Stimulated activated CD4-positive, alpha-beta T cell treated with anti-CD3 and anti-CD28 coated beads, Interleukin-1b, Interleukin-23, amount 100 ng/mL, for 1 hour (primary cell): ENCODE measurements around the gene KRTDAP.
"Not testable (repeated sequence)": the region's sequence is repeated elsewhere in the genome, so short reads cannot be mapped to it uniquely, and the experiment has no call there.

Experiments
- DNase-seq, 2 donors: peaks; one replicate each; pipeline ENCODE4 v3.0.0-alpha.2; 2020; ENCODE audit warnings: low read depth in 2 of 2

The KRTDAP gene

DNA sequence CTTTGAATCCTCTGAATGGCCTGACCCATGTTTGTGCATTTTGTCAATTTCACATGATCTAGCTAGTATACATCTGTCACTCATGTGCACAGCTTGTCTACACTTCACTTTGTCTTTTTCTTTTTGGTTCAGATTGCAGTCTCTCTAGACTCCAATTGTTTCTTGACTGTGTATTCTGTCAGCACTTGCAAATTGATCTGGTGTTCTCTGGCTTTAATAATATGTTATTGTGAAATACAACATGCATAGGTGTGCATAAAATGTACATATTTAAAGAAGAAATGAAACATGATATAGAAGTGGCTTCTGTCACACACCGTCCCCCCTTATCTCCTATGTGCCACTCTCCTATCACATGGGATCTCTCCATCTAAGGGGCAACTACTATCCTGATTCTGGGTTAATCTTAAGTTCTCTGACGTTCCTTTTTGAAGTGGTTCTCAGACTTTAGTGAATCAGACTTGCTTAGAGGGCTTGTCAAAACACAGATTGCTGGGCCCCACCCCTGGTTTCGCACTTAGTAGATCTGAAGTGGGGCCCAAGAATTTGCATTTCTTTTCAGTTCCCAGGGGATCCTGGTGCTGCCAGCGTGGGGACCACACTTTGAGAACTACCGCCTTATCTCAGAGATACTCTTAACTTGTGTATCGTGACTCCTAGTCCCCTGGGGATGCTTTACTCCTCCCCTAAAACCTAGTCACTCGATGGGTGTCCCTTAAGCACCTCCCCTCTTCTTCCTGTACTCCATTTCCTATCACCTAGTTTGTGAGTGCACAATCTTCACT lies 5.8 kb downstream of the KRTDAP start:
- DNase-seq = no peak

- DNase-seq = no peak
Observed at GRCh38 chr19:35483089-35483488, 7.2 kb downstream of the KRTDAP start.

DNA sequence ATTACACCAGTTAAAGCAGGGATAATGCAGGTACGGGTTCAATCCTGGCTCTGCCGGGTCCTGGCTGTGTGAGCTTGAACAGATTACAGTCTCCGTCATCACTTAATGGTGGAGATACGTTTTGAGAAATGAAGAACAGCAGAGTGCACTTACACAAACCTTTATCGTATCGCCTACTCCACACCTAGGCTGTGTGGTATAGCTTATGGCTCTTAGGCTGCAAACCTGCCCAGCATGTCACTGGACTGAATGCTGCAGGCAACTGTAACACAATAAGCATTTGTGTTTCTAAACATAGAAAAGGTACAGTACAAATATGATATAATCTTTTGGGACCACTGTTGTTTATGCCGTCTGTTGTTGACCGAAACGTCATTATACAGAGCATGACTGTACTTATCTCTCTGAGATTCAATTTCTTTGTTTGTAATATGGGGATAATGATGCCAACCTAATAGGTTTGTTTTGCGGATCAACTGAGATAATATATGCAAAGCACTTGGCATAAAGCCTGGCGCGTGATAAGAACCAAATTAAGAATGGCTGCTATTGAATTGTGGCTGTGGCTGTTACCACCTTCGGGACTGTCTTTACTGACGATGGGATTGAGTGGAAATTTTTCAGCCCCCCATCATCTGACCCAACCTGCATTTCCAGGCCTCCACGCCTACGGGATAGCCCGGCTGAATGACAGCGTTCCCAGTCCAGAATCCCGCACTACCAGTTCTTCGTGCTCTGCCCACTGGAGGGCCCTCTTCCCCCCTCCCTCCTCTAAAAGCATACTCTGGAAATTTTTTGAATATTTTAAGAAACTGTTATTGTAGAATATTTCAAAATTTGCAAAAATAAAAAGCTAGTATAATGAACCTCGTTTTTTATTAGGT lies 11.2 kb downstream of the KRTDAP start:
- DNase-seq = no peak

GRCh38 chr19:35476149-35476548 lies 14.1 kb downstream of the KRTDAP start:
- no peak for DNase-seq

GRCh38 chr19:35474594-35474993 lies 15.7 kb downstream of the KRTDAP start:
- DNase-seq = not testable (repeated sequence)

GRCh38 chr19:35474104-35474503 lies 16.2 kb downstream of the KRTDAP start:
- DNase-seq = no peak

GRCh38 chr19:35471946-35472345 lies 18.3 kb downstream of the KRTDAP start:
- no peak for DNase-seq

DNA sequence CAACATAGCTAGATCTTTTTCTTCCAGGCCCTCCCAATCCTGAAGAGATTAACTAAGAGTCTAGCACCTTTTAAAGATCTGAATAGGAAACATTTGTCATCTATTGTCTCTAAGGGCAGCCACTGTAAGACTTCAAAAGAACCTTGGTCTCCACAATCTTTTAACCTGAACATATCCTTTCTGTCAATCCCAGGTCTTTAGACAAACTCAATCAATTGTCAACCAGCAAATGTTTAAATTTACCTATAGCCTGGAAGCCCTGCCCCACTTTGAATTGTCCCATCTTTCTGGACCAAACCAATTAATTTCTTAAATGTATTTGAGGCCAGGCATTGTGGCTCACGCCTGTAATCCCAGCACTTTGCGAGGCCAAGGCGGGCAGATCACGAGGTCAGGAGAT lies 19.2 kb downstream of the KRTDAP start:
- not testable (repeated sequence) for DNase-seq

- DNase-seq = no peak
Observed at GRCh38 chr19:35470128-35470527, 20.1 kb downstream of the KRTDAP start.

GRCh38 chr19:35468637-35469036 lies 21.6 kb downstream of the KRTDAP start:
- DNase-seq = peak; percentile 17 to 28

DNA sequence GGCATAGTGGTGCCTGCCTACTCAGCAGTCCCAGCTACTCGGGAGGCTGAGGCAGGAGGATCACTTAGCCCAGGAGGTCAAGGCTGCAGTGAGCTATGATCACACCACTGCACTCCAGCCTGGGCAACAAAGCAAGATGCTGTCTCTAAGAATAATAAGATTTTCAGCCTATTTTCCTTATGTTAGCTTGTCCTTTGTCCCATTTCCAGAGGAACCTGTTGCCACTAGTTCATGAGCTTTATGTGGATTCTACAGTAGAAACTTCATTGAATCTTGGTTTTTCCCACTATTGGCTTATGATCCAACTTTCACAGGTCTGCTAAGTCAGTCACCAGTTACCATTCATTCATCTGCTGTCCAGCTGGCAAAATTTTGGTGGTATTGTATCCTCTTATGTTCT lies 24.0 kb downstream of the KRTDAP start:
- DNase-seq = no peak

- DNase-seq = not testable (repeated sequence)
Observed at GRCh38 chr19:35462956-35463355, 27.3 kb downstream of the KRTDAP start.

DNA sequence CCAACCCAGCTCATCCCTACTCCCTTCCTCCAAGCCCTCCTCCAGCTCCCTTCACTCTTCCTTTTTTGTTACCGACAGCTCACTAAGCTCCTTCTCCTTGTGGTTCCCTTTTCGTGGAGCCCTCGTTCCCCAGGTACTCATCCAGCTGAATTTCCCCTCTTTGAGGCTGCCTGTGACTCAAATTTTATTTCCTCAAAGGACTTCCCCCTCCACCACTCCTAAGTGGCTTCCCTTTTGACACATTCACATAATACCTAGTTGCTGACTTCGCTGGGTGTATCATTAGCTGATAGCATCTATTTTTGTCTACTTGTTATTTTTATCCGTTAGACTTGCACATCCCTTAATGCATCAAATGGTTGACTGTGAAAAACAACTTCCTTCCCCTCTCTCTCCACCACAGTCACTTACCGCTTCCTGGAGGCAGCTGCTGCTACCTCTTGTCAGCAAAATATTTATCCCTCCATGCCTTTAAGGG lies 27.7 kb downstream of the KRTDAP start:
- no peak for DNase-seq

DNA sequence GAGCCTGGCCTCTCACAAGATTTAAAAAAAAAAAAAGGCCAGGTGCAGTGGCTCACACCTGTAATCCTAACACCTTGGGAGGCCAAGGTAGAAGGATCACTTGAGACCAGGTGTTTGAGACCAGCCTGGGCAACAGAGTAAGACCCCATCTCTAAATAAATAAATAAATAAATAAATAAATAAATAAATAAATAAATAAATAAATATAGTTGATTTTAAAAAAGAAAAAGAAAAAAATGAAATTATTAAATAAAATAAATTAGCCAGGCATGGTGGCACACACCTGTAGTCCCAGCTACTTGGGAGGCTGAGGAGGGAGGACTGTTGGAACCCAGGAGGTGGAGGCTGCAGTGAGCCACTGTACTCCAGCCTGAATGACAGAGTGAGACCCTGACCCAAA lies 28.5 kb downstream of the KRTDAP start:
- DNase-seq = not testable (repeated sequence)

DNA sequence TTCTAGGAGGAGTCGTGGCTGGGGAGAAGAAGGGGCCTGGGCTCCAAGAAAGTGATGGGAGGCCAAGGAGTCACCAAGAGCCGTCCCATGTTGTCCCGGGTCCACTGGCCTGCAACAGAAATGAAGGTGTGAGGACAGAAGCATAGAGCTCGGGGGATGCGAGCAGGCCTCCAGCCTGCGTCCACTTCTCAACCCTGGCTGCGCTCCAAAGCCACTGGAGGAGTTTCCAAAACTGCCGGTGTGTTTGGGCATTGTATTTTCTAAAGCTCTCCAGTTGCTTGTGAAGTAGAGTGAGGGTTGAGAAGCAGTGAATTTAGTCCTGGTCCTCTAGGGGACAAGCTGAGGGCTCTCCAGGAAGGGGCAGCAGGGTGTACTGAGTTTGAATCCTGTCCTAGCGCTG lies 29.2 kb downstream of the KRTDAP start:
- no peak for DNase-seq

- DNase-seq = no peak
Observed at GRCh38 chr19:35460608-35461007, 29.7 kb downstream of the KRTDAP start.

DNA sequence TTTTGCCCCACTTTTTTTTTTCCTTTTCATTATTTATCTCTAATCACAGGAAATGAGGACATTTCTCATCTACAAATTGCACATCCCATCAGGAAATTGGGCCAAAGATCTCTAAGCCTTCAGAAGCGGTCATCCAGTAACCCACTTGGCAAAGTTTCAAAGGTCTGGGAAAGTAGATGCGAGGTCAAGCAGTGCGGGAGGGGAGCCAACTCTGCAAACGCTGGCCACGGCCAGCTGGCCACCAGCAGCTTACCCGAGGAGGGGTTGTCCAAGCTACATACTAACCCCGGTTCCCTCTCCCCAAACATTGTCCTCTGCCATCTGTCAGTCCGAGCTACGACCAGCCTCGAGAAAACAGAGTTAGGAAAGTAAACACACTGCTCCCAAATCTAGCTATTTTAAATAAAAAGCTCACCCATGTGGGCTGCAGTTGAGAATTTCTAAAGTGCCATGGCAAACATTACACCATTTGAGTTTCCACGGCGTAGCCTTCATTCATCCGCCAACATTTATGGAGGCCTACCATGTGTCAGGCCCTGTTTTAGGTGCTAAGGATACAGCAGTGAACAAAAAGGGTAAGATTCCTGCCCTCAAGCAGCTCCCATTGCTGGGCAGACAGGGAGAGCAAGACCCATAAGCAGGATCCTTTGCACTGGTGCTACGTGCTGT lies 30.7 kb downstream of the KRTDAP start:
- DNase-seq = no peak

DNA sequence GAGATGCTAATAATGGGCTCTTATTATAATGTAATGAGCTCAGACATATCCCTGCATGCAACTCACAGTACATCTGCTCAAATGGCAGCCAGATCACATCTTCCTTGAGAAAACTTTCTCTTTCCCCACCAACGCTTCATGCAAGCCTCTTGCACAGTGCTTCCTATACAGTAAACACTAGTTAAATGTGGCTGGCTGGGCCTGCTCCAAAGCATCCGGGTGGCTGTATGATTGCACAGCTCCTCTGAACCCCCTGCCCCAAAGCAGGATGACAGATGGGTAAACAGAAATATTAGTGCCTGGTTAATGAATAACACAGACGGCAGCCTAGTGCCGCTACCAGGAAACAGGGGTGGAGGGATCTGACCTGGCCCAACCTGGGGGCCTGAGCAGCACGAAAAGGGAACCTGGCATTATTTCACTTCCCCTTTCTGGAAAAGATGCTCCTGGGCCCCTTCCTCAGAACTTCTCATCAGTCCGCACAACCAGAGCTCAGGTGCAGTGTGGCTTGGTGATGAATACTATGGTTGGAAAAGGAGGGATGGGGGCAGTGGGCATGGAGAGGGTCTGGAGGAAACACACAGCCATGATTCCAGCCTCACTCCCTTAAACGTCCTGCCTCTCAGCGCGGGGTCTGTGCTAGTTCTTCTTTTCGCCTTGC lies 31.4 kb downstream of the KRTDAP start:
- DNase-seq = no peak

- DNase-seq = no peak
Observed at GRCh38 chr19:35458192-35458591, 32.1 kb downstream of the KRTDAP start.

GRCh38 chr19:35457173-35457572 lies 33.1 kb downstream of the KRTDAP start:
- DNase-seq = no peak

DNA sequence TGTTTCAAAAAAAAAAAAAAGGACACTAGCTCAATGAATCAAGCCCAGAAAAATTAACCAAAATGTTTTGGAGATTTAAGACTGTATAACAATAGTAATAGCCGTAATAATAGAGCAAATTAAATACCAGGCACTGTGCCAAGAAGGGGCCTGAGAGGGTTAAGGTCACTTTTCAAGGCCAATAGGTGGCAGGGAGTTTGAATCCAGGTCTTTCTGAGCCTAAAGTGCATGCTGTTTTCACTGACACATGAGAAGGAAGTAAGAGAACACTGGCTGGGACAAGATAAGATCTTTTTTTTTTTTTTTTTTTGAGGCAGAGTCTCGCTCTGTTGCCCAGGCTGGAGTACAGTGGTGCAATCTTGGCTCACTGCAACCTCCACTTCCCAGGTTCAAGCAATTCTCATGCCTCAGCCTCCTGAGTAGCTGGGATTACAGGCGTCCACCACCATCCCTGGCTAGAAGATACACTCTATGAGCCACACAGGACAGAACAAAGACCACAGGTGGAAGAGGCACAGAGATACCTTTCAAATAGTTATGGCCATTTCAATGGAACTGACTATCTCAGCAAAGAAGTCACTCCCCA lies 34.6 kb downstream of the KRTDAP start:
- DNase-seq = no peak
